Transverse colon (tissue), 4 donors: ENCODE measurements around the gene TRMU. TPM values are rescaled to one million over a fixed set of nuclear protein-coding genes. Genes with fewer than 3 reads are reported as not detected.
A peak's percentile ranks its signal among the peaks of the same experiment; 100 is the strongest.

Experiments used
- DNase-seq: peaks from one replicate; pipeline ENCODE4 v3.0.0-alpha.2; 2019
- H3K27ac ChIP-seq, 4 donors: fragments of 200-600 bp; sonication (generic); 2 replicates each; pipeline ENCODE4 v1.5.1; 2016 to 2018; ENCODE audit warnings: inconsistent platforms in 4 of 4
- H3K27me3 ChIP-seq: fragments of 200-600 bp; sonication (generic); 2 replicates; pipeline ENCODE4 v1.5.1; 2017; ENCODE audit warnings: inconsistent platforms
- H3K36me3 ChIP-seq, 4 donors: fragments of 200-600 bp; sonication (generic); 2 replicates each; pipeline ENCODE4 v1.5.1; 2017 to 2019; ENCODE audit warnings: inconsistent platforms in 4 of 4
- H3K4me1 ChIP-seq, 4 donors: fragments of 200-600 bp; sonication (generic); 2 replicates each; pipeline ENCODE4 v1.5.1; 2017 to 2020; ENCODE audit warnings: inconsistent platforms in 4 of 4
- H3K4me3 ChIP-seq, 4 donors: fragments of 200-600 bp; sonication (generic); 1 replicate in 1 of 4; 2 replicates in 3 of 4; pipeline versions ENCODE4 v1.5.1 to v1.6.1; 2017 to 2019; ENCODE audit warnings: inconsistent platforms in 4 of 4
- H3K9me3 ChIP-seq, 2 donors: fragments of 200-600 bp; sonication (generic); 2 replicates each; pipeline ENCODE4 v1.5.1; 2017 to 2019; ENCODE audit warnings: inconsistent platforms in 2 of 2
- EP300 ChIP-seq: sonication (generic); formaldehyde crosslinking; IDR thresholded peaks from one replicate; pipeline ENCODE4 v1.6.1; 2017; ENCODE audit warnings: antibody characterized with exemption, low read depth
- POLR2A ChIP-seq: fragments of 450-650 bp; IDR thresholded peaks from one replicate; pipeline ENCODE4 v1.6.1; 2016; ENCODE audit warnings: antibody characterized with exemption, mild to moderate bottlenecking, moderate library complexity
- POLR2AphosphoS5 ChIP-seq, 3 donors: sonication (generic); formaldehyde crosslinking; IDR thresholded peaks; one replicate each; pipeline ENCODE4 v1.6.1; 2016; ENCODE audit warnings: antibody characterized with exemption in 3 of 3
- WGBS, 2 donors: methylation state at CpG; one replicate each; pipeline ENCODE4 v1.1.5; 2018; ENCODE audit warnings: low coverage in 1 of 2; 5-methylcytosine and 5-hydroxymethylcytosine counted together
- in situ Hi-C, 4 donors: fragments of 200-750 bp; cut with MboI; loops; one replicate each; pipeline versions ENCODE4 v1.15.0 to v1.15.1; 2017; ENCODE audit warnings: low sequenced_read_pairs in 3 of 4, low pct_ligation_motif_present in 1 of 4, low pct_unique_long_range_greater_than_20kb in 1 of 4
- intact Hi-C: fragments of 100-400 bp; cut with DNase I; formaldehyde crosslinking; loops from one replicate; pipeline ENCODE4 v1.15.1; 2023; ENCODE audit warnings: low total_unique reads
- total RNA-seq, 4 donors: library from RNA; depleted of rRNA; stranded (reverse); fragments of >200 nt; gene quantifications; one replicate each; pipeline ENCODE4 v1.1.0, GENCODE V29; 2016
- TF ChIP-seq, protein P1 (sequence below), 5 experiments: fragments of 200-600 bp in 3 of 5; fragments of 450-650 bp in 2 of 5; sonication (generic) in 3 of 5; IDR thresholded peaks; 1 replicate in 2 of 5; 2 replicates in 3 of 5; pipeline ENCODE4 v1.5.1; 2016 to 2017; ENCODE audit warnings: antibody characterized with exemption in 5 of 5, inconsistent platforms in 3 of 5, mild to moderate bottlenecking in 2 of 5, moderate library complexity in 1 of 5

The TRMU gene
- total RNA-seq, 4 donors from 2014 or later, result 33.7 to 90.0 (median 38.5) TPM

- intact Hi-C loops, result no loop called here
- in situ Hi-C loops, result no loop called here
- Histone ChIP-seq H3K4me1 (peaks cover 0 to 6% (median 0%) of the 10 kb centered on the region in 4 donors), H3K36me3 (no peaks in the 10 kb centered on the region), H3K27ac (no peak overlapping the region), H3K27me3 (no peaks in the 10 kb centered on the region), H3K9me3 (no peaks in the 10 kb centered on the region), H3K4me3 (no peak overlapping the region)
- WGBS, 2 donors, result 97% methylated on average over 4 of the region's 4 CpGs; no CpG with 5 or more reads in 1 of the 2 donors
- TF ChIP-seq POLR2AphosphoS5 (IDR thresholded peaks at IDR 0.05) (no peak), POLR2A (no peak), EP300 (no peak)
- TF ChIP-seq, protein P1, sequence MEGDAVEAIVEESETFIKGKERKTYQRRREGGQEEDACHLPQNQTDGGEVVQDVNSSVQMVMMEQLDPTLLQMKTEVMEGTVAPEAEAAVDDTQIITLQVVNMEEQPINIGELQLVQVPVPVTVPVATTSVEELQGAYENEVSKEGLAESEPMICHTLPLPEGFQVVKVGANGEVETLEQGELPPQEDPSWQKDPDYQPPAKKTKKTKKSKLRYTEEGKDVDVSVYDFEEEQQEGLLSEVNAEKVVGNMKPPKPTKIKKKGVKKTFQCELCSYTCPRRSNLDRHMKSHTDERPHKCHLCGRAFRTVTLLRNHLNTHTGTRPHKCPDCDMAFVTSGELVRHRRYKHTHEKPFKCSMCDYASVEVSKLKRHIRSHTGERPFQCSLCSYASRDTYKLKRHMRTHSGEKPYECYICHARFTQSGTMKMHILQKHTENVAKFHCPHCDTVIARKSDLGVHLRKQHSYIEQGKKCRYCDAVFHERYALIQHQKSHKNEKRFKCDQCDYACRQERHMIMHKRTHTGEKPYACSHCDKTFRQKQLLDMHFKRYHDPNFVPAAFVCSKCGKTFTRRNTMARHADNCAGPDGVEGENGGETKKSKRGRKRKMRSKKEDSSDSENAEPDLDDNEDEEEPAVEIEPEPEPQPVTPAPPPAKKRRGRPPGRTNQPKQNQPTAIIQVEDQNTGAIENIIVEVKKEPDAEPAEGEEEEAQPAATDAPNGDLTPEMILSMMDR (IDR thresholded peaks at IDR 0.05), result no peak
- no peak for DNase-seq
These were observed 5.1 kb upstream of the TRMU start for GRCh38 chr22:46330426-46330825.

DNA sequence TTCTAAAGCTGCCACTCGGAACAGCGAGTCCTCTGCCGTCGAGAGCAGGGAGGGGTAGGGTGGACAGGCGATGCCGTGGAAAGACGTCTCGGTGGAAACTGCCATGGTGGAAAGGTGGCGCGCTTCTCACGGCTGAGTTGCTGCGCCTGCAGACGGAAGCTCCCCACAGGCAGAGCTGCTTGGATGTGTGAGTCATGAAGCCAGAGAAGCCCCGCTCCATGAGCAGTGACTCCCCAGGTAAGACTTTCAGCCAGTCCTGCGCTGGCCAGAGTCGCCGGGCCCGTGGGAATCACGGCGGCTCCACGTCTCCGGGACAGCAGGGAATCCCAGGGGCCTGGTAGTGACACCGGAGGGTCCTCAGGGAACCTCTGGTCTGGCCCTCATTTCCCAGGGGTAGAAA, 4.0 kb upstream of the TRMU start:
- Histone ChIP-seq H3K27ac (no peak overlapping the region), H3K9me3 (no peaks in the 10 kb centered on the region), H3K27me3 (no peaks in the 10 kb centered on the region), H3K4me3 (no peak overlapping the region), H3K4me1 (peaks cover 0 to 9% (median 3%) of the 10 kb centered on the region in 4 donors), H3K36me3 (no peaks in the 10 kb centered on the region)
- no peak for DNase-seq
- no peak for TF ChIP-seq POLR2A
- no peak for TF ChIP-seq EP300
- no peak for TF ChIP-seq POLR2AphosphoS5 (IDR thresholded peaks at IDR 0.05)
- TF ChIP-seq, protein P1 (IDR thresholded peaks at IDR 0.05), result no peak
- intact Hi-C loops, result no loop called here
- 95% methylated on average over 23 of the region's 23 CpGs; no CpG with 5 or more reads in 1 of the 2 donors for WGBS, 2 donors
- in situ Hi-C loops, result no loop called here

GRCh38 chr22:46336119-46337078, 885 bp downstream of the TRMU start:
- DNase-seq, result peak; percentile 33
- in situ Hi-C loops, result no loop called here
- whole genome bisulfite sequencing, 2 donors, result 9 to 13% methylated on average over 7 to 32 of the region's 42 CpGs

DNA sequence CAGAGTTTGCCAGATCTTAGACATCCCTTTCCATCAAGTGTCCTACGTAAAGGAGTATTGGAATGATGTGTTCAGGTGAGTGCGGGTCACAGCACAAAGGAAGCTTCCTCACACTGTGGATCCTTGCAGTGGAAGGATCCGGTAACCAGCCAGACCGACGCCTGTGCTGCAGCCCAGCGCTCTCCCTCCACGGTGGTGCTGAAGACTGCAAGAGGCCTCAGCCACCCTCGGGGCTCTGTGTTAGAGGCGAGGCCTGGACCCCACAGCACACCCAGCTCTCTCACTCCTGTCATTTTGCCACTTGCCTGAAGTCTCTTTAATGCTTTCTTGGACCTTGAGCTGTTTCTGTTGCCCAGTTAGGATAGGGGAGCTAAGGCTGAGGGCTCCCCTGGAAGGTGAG, 2.4 kb downstream of the TRMU start:
- intact Hi-C loops, result no loop called here

More at GRCh38 chr22:46336119-46337078, 885 bp downstream of the TRMU start:
- Histone ChIP-seq H3K4me3 (peak overlapping the region; percentile 72 to 93 (median 82)), H3K27ac (peak overlapping the region; percentile 84 to 92 (median 90)), H3K4me1 (peaks cover 7 to 15% (median 10%) of the 10 kb centered on the region in 4 donors), H3K9me3 (no peaks in the 10 kb centered on the region), H3K27me3 (no peaks in the 10 kb centered on the region), H3K36me3 (peaks cover 0 to 26% (median 10%) of the 10 kb centered on the region in 4 donors)
- TF ChIP-seq EP300, result no peak
- no peak for TF ChIP-seq POLR2AphosphoS5 (IDR thresholded peaks at IDR 0.05)
- TF ChIP-seq, protein P1 (IDR thresholded peaks at IDR 0.05), result no peak
- no peak for TF ChIP-seq POLR2A
- intact Hi-C loops, result no loop called here

More for the DNA sequence above, 2.4 kb downstream of the TRMU start:
- Histone ChIP-seq H3K4me1 (peaks cover 7 to 15% (median 10%) of the 10 kb centered on the region in 4 donors), H3K9me3 (no peaks in the 10 kb centered on the region), H3K4me3 (no peak overlapping the region), H3K27ac (no peak overlapping the region), H3K36me3 (peaks cover 0 to 40% (median 10%) of the 10 kb centered on the region in 4 donors), H3K27me3 (no peaks in the 10 kb centered on the region)
- TF ChIP-seq, protein P1 (IDR thresholded peaks at IDR 0.05), result no peak
- TF ChIP-seq EP300, result no peak
- TF ChIP-seq POLR2A, result no peak
- no peak for TF ChIP-seq POLR2AphosphoS5 (IDR thresholded peaks at IDR 0.05)
- WGBS, 2 donors, result 83% methylated on average over 9 of the region's 9 CpGs; no CpG with 5 or more reads in 1 of the 2 donors
- in situ Hi-C loops, result no loop called here
- no peak for DNase-seq
